BLaER1 treated with 17β-estradiol and CSF1 and Interleukin-3, amounts not matched to agents 10 nM and 100 nM (cell line): ENCODE data around the gene SLC1A1.

ENCODE experiments used
- H3K27ac ChIP-seq, 11 experiments: shearing (Covaris generic); formaldehyde crosslinking; 2 replicates each; pipeline ENCODE4 v1.8.1; 2022
- H3K27me3 ChIP-seq, 11 experiments: shearing (Covaris generic); formaldehyde crosslinking; 2 replicates each; pipeline ENCODE4 v1.8.1; 2022
- H3K36me3 ChIP-seq, 11 experiments: shearing (Covaris generic); formaldehyde crosslinking; 2 replicates each; pipeline ENCODE4 v1.8.1; 2022
- H3K4me1 ChIP-seq, 10 experiments: shearing (Covaris generic); formaldehyde crosslinking; 2 replicates each; pipeline ENCODE4 v1.8.1; 2022
- H3K4me2 ChIP-seq, 11 experiments: shearing (Covaris generic); formaldehyde crosslinking; 2 replicates each; pipeline ENCODE4 v1.8.1; 2022
- H3K4me3 ChIP-seq, 10 experiments: shearing (Covaris generic); formaldehyde crosslinking; 2 replicates each; pipeline ENCODE4 v1.8.1; 2022
- H3K9ac ChIP-seq, 11 experiments: shearing (Covaris generic); formaldehyde crosslinking; 2 replicates each; pipeline ENCODE4 v1.8.1; 2022
- H3K9me3 ChIP-seq, 11 experiments: shearing (Covaris generic); formaldehyde crosslinking; replicated peaks in 1 of 11; 2 replicates each; pipeline ENCODE4 v1.8.1; 2022
- H4K20me1 ChIP-seq, 11 experiments: shearing (Covaris generic); formaldehyde crosslinking; 2 replicates each; pipeline ENCODE4 v1.8.1; 2022
- Cebpa-rat ChIP-seq, 11 experiments: shearing (Covaris generic); IDR thresholded peaks; 2 replicates each; pipeline ENCODE4 v1.8.1; 2022

The SLC1A1 gene

DNA sequence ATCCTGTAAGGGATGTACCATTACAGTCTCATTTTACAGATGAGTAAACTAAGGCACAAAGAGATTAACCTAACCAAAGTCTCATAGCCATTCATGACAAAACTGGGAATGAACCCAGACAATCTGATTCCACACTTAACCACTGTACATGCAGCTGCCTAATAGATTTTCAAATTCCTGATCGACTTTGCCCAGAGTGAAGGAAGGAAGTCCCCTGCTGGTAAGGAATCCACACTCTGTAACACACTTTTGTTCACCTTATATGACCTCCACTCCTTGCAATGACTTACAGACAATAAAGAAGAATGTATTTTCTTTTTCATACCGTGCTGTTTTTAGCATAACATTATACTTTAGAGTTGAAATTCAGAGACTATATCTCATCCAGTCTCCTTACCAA, 140.6 kb downstream of the SLC1A1 start:
- Histone ChIP-seq H3K4me1 (no peaks in the 10 kb centered on the region), H3K4me2 (no peak overlapping the region), H3K4me3 (no peak overlapping the region), H3K27ac (no peak overlapping the region), H4K20me1 (no peaks in the 10 kb centered on the region), H3K27me3 (no peaks in the 10 kb centered on the region), H3K36me3 (no peaks in the 10 kb centered on the region), H3K9me3 (no peaks in the 10 kb centered on the region), H3K9ac (no peak overlapping the region)
- no peak for TF ChIP-seq Cebpa-rat (IDR thresholded peaks at IDR 0.05)
